H1 (cell line): ENCODE measurements around the gene LY6G6F. TPM values are rescaled to one million over a fixed set of nuclear protein-coding genes. Genes with fewer than 3 reads are reported as not detected.

ENCODE experiments used
- CTCF ChIA-PET: fragments of 300-600 bp; sonication (Branson Sonifier 250); formaldehyde crosslinking; loops from one replicate; lab custom pipeline; 2021; ENCODE audit not compliant: partially characterized antibody; lab: Charles Lee
- POLR2A ChIA-PET: fragments of 300-600 bp; sonication (Branson Sonifier 250); formaldehyde crosslinking; loops from one replicate; lab custom pipeline; 2021; ENCODE audit warnings: inconsistent platforms; ENCODE audit not compliant: partially characterized antibody; lab: Charles Lee
- DNase-seq, 2 experiments: peaks; one replicate each; pipeline versions ENCODE4 v3.0.0 to v3.0.0-alpha.2; 2010 to 2022; ENCODE audit warnings: low spot score in 2 of 2, low read depth in 1 of 2, mixed read lengths in 1 of 2
- FAIRE-seq: peaks from 2 replicates; lab custom pipeline; 2011; peaks lifted over from hg19 to GRCh38; lab: Jason Lieb, UNC
- H2AFZ ChIP-seq: 2 replicates; pipeline ENCODE4 v1.8.1; 2012; ENCODE audit warnings: low read length, inconsistent platforms
- H2AK5ac ChIP-seq: 2 replicates; pipeline ENCODE4 v1.6.1; 2013; ENCODE audit warnings: low read depth, low read length
- H2BK120ac ChIP-seq: replicated peaks from 2 replicates; pipeline ENCODE3; 2013; ENCODE audit warnings: low read depth, low read length, inconsistent platforms
- H2BK12ac ChIP-seq: 2 replicates; pipeline ENCODE4 v1.6.1; 2013; ENCODE audit warnings: low read depth, low read length
- H2BK15ac ChIP-seq: 2 replicates; pipeline ENCODE4 v1.6.1; 2013; ENCODE audit warnings: low read length
- H2BK20ac ChIP-seq: 2 replicates; pipeline ENCODE4 v1.6.1; 2013; ENCODE audit warnings: low read length
- H2BK5ac ChIP-seq: 2 replicates; pipeline ENCODE4 v1.6.1; 2013; ENCODE audit warnings: low read depth, low read length
- H3K14ac ChIP-seq: 2 replicates; pipeline ENCODE4 v1.6.1; 2013; ENCODE audit warnings: inconsistent platforms; ENCODE audit not compliant: insufficient read length
- H3K18ac ChIP-seq: 2 replicates; pipeline ENCODE4 v1.6.1; 2013; ENCODE audit warnings: low read length; ENCODE audit errors: extremely low read depth
- H3K23ac ChIP-seq: 2 replicates; pipeline ENCODE4 v1.6.1; 2013; ENCODE audit warnings: inconsistent platforms; ENCODE audit not compliant: insufficient read length
- H3K23me2 ChIP-seq: 2 replicates; pipeline ENCODE4 v1.6.1; 2013; ENCODE audit warnings: low read depth, low read length
- H3K27ac ChIP-seq: 2 replicates; pipeline ENCODE4 v1.6.1; 2011; ENCODE audit warnings: low read depth, low read length, inconsistent platforms
- H3K27me3 ChIP-seq, 4 experiments: replicated peaks in 1 of 4; 1 replicate in 1 of 4; 2 replicates in 3 of 4; pipeline versions ENCODE4 v1.6.1 to v1.8.1; 2011 to 2013; ENCODE audit warnings: low read length in 3 of 4, mild to moderate bottlenecking in 3 of 4, inconsistent platforms in 2 of 4, mixed read lengths in 2 of 4, moderate library complexity in 1 of 4; ENCODE audit not compliant: control insufficient read depth in 3 of 4, insufficient read depth in 3 of 4; ENCODE audit errors: extremely low read depth in 1 of 4
- H3K36me3 ChIP-seq, 4 experiments: 2 replicates each; pipeline versions ENCODE4 v1.6.1 to v1.8.1; 2011 to 2013; ENCODE audit warnings: mild to moderate bottlenecking in 4 of 4, low read length in 3 of 4, moderate library complexity in 2 of 4, control low read depth in 1 of 4, inconsistent platforms in 1 of 4; ENCODE audit not compliant: insufficient read depth in 4 of 4, control insufficient read depth in 2 of 4
- H3K4ac ChIP-seq: replicated peaks from 2 replicates; pipeline ENCODE3; 2013; ENCODE audit warnings: low read length, low read depth, mixed read lengths, inconsistent platforms; ENCODE audit not compliant: insufficient read length
- H3K4me1 ChIP-seq, 4 experiments: replicated peaks in 1 of 4; 1 replicate in 1 of 4; 2 replicates in 3 of 4; pipeline versions ENCODE4 v1.6.1 to v1.8.1; 2011 to 2013; ENCODE audit warnings: low read length in 3 of 4, inconsistent platforms in 2 of 4, mixed read lengths in 1 of 4; ENCODE audit not compliant: insufficient read depth in 4 of 4, control insufficient read depth in 3 of 4
- H3K4me2 ChIP-seq, 2 experiments: 2 replicates each; pipeline versions ENCODE4 v1.6.1 to v1.8.1; 2011 to 2013; ENCODE audit warnings: low read depth in 2 of 2, low read length in 2 of 2, control low read depth in 1 of 2, inconsistent platforms in 1 of 2, mild to moderate bottlenecking in 1 of 2; ENCODE audit not compliant: insufficient read depth in 1 of 2
- H3K4me3 ChIP-seq, 4 experiments: fragments of 200-600, 300-600 bp in 1 of 4; sonication (generic), shearing (Covaris generic), sonication (Bioruptor Twin) in 1 of 4; 2 replicates each; pipeline versions ENCODE4 v1.5.1 to v1.8.1; 2011 to 2016; ENCODE audit warnings: low read length in 4 of 4, low read depth in 3 of 4, control low read depth in 2 of 4, inconsistent platforms in 2 of 4, mild to moderate bottlenecking in 2 of 4, mixed read lengths in 1 of 4, moderate library complexity in 1 of 4; ENCODE audit not compliant: insufficient read depth in 2 of 4; ENCODE audit errors: extremely low read depth in 1 of 4
- H3K56ac ChIP-seq: replicated peaks from 2 replicates; pipeline ENCODE3; 2013; ENCODE audit warnings: low read depth, mild to moderate bottlenecking, mixed read lengths, low read length, inconsistent platforms; ENCODE audit not compliant: insufficient read length
- H3K79me1 ChIP-seq: 2 replicates; pipeline ENCODE4 v1.6.1; 2013; ENCODE audit warnings: low read depth, low read length, control low read depth
- H3K79me2 ChIP-seq, 2 experiments: 2 replicates each; pipeline versions ENCODE4 v1.6.1 to v1.8.1; 2012 to 2013; ENCODE audit warnings: low read length in 2 of 2, mild to moderate bottlenecking in 2 of 2, inconsistent platforms in 1 of 2; ENCODE audit not compliant: insufficient read depth in 2 of 2, control insufficient read depth in 1 of 2
- H3K9ac ChIP-seq, 4 experiments: replicated peaks in 1 of 4; 1 replicate in 1 of 4; 2 replicates in 3 of 4; pipeline versions ENCODE4 v1.6.1 to v1.8.1; 2011 to 2013; ENCODE audit warnings: low read depth in 3 of 4, low read length in 3 of 4, control low read depth in 2 of 4, mild to moderate bottlenecking in 2 of 4, moderate library complexity in 2 of 4, inconsistent platforms in 1 of 4; ENCODE audit errors: extremely low read depth in 1 of 4
- H3K9me3 ChIP-seq, 2 experiments: 2 replicates each; pipeline versions ENCODE4 v1.6.1 to v1.8.1; 2012 to 2013; ENCODE audit warnings: mild to moderate bottlenecking in 2 of 2, moderate library complexity in 2 of 2, control low read depth in 1 of 2, inconsistent platforms in 1 of 2, low read depth in 1 of 2, low read length in 1 of 2, mixed read lengths in 1 of 2; ENCODE audit not compliant: insufficient read depth in 2 of 2
- H4K20me1 ChIP-seq, 2 experiments: replicated peaks in 1 of 2; 2 replicates each; pipeline versions ENCODE3 to v1.8.1; 2011 to 2013; ENCODE audit warnings: inconsistent platforms in 2 of 2, low read length in 2 of 2, mild to moderate bottlenecking in 1 of 2; ENCODE audit not compliant: insufficient read depth in 2 of 2, control insufficient read depth in 1 of 2
- H4K5ac ChIP-seq: 2 replicates; pipeline ENCODE4 v1.6.1; 2013; ENCODE audit warnings: low read length, low read depth, mixed read lengths, inconsistent platforms; ENCODE audit not compliant: insufficient read length
- H4K8ac ChIP-seq: 2 replicates; pipeline ENCODE4 v1.8.0; 2013; ENCODE audit warnings: mild to moderate bottlenecking, moderate library complexity, low read length, inconsistent platforms; ENCODE audit not compliant: insufficient read depth; ENCODE audit errors: extremely low read depth
- H4K91ac ChIP-seq: replicated peaks from 2 replicates; pipeline ENCODE3; 2013; ENCODE audit warnings: low read length, mixed read lengths, inconsistent platforms; ENCODE audit not compliant: insufficient read length
- CBX8 ChIP-seq: fragments of 300-800, 300-1000 bp; sonication (generic); IDR thresholded peaks from 2 replicates; pipeline ENCODE4 v1.7.1; 2016; ENCODE audit warnings: low read depth, low read length, borderline replicate concordance
- EGR1 ChIP-seq: IDR thresholded peaks from 2 replicates; pipeline ENCODE4 v1.6.1; 2011; ENCODE audit warnings: low read depth, low read length, borderline replicate concordance
- POU5F1 ChIP-seq: IDR thresholded peaks from 2 replicates; pipeline ENCODE4 v1.6.1; 2011; ENCODE audit warnings: low read depth, mild to moderate bottlenecking, low read length, moderate library complexity
- SRF ChIP-seq: IDR thresholded peaks from 2 replicates; pipeline ENCODE4 v1.6.1; 2011; ENCODE audit warnings: mild to moderate bottlenecking, low read depth, low read length, moderate library complexity
- TBP ChIP-seq: IDR thresholded peaks from 2 replicates; pipeline ENCODE4 v1.6.1; 2011; ENCODE audit warnings: low read depth, low read length, improper control_type of control experiment
- WGBS, 2 experiments: shearing (Covaris generic) in 1 of 2; methylation state at CpG; one replicate each; pipeline versions ENCODE4 v1.1.6 to v1.1.7; 2013 to 2015; ENCODE audit warnings: low lambda C conversion rate in 2 of 2, mixed read lengths in 2 of 2, inconsistent platforms in 1 of 2, low coverage in 1 of 2, missing lambda C conversion rate in 1 of 2; ENCODE audit not compliant: insufficient replicate concordance in 2 of 2, insufficient coverage in 1 of 2, insufficient read length in 1 of 2; ENCODE audit errors: extremely low coverage in 1 of 2, missing lambda C conversion rate in 1 of 2; 5-methylcytosine and 5-hydroxymethylcytosine counted together
- polyA plus RNA-seq, 7 experiments: library from polyadenylated mRNA; depleted of rRNA in 3 of 7; stranded (reverse) in 5 of 7; unstranded in 2 of 7; fragments of >200 nt in 5 of 7; fragments of 200-250 nt in 2 of 7; gene quantifications; 1 replicate in 5 of 7; 2 replicates in 1 of 7; 4 replicates in 1 of 7; pipeline versions ENCODE4 v1.2.1 to v1.2.3, GENCODE V29; 2011 to 2013; ENCODE audit warnings: missing spikeins in 2 of 7, mixed read lengths in 2 of 7
- total RNA-seq: library from RNA; stranded (reverse); fragmentation: NEBNext Ultra II Directional; extraction: Animal tissue kit (Norgen Biotek cat#: 25700); gene quantifications from 2 replicates; pipeline ENCODE4 v1.2.1, GENCODE V29; 2021
- TF ChIP-seq, protein P1 (sequence below): IDR thresholded peaks from 2 replicates; pipeline ENCODE4 v1.6.1; 2012; ENCODE audit warnings: low read length, inconsistent platforms

LY6G6F gene
- total and polyA plus RNA-seq, 2 of the 8 experiments (the other 6 are each of a cell fraction or from before 2014, with no cell fraction given) = not detected

DNA sequence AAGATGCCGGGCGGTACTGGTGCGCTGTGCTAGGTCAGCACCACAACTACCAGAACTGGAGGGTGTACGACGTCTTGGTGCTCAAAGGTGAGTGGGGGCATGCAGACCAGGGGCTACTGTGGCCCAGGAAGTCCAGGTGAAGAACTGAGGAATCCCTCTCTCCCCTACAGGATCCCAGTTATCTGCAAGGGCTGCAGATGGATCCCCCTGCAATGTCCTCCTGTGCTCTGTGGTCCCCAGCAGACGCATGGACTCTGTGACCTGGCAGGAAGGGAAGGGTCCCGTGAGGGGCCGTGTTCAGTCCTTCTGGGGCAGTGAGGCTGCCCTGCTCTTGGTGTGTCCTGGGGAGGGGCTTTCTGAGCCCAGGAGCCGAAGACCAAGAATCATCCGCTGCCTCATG, 1.0 kb downstream of the LY6G6F start:
- Histone ChIP-seq H3K23me2 (peaks cover 5% of the 10 kb centered on the region; the same call in 1 of the 2 replicates), H3K27me3 (no peaks in the 10 kb centered on the region), H4K8ac (no peak overlapping the region), H4K91ac (no peak overlapping the region), H2AFZ (no peak overlapping the region), H3K9ac (no peak overlapping the region), H2BK5ac (no peak overlapping the region), H4K5ac (no peak overlapping the region), H3K4me1 (peaks cover 0 to 4% (median 0%) of the 10 kb centered on the region in 4 experiments; a peak in 1 of 7 replicates), H3K23ac (no peak overlapping the region), H2AK5ac (no peak overlapping the region), H3K4ac (no peak overlapping the region), H3K9me3 (no peaks in the 10 kb centered on the region), H4K20me1 (no peaks in the 10 kb centered on the region), H2BK15ac (no peak overlapping the region), H2BK120ac (no peak overlapping the region), H2BK20ac (no peak overlapping the region), H3K18ac (no peak overlapping the region), H3K56ac (no peak overlapping the region), H3K79me1 (no peaks in the 10 kb centered on the region), H3K79me2 (no peaks in the 10 kb centered on the region), H2BK12ac (no peak overlapping the region), H3K4me3 (no peak overlapping the region), H3K36me3 (no peaks in the 10 kb centered on the region), H3K27ac (no peak overlapping the region), H3K4me2 (no peak overlapping the region), H3K14ac (no peak overlapping the region)
- no peak for DNase-seq
- TF ChIP-seq SRF (no peak), POU5F1 (no peak), EGR1 (no peak), TBP (no peak), CBX8 (no peak)
- TF ChIP-seq, protein P1, sequence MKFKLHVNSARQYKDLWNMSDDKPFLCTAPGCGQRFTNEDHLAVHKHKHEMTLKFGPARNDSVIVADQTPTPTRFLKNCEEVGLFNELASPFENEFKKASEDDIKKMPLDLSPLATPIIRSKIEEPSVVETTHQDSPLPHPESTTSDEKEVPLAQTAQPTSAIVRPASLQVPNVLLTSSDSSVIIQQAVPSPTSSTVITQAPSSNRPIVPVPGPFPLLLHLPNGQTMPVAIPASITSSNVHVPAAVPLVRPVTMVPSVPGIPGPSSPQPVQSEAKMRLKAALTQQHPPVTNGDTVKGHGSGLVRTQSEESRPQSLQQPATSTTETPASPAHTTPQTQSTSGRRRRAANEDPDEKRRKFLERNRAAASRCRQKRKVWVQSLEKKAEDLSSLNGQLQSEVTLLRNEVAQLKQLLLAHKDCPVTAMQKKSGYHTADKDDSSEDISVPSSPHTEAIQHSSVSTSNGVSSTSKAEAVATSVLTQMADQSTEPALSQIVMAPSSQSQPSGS = no peak
- POLR2A ChIA-PET = no interaction called here
- FAIRE-seq = no peak
- CTCF ChIA-PET = interaction anchor here (1.6 kb wide), 1 partner anchor 8 kb away, joined by 6 read pairs; the partner anchor contains the start of gene LY6G6D
- WGBS, 2 experiments = 89% methylated on average over 10 of the region's 10 CpGs; no CpG with 5 or more reads in 1 of the 2 experiments
